Measurements from ENCODE around the gene HCN4. TPM values are rescaled to one million over a fixed set of nuclear protein-coding genes. Genes with fewer than 3 reads are reported as not detected.

Gene HCN4
- total RNA-seq, 1 experiment from 2014 or later, result not detected

- no peak for DNase-seq (ENCODE audit: low read depth)
These were observed 23.1 kb downstream of the HCN4 start for GRCh38 chr15:73345658-73346057.

GRCh38 chr15:73344056-73344455 is 24.7 kb downstream of the HCN4 start:
- peak; percentile 71 for DNase-seq (ENCODE audit: low read depth)

GRCh38 chr15:73341886-73342600 is 26.7 kb downstream of the HCN4 start:
- DNase-seq (ENCODE audit: low read depth), result peak; percentile 27

- no peak for DNase-seq (ENCODE audit: low read depth)
These were observed 28.1 kb downstream of the HCN4 start for GRCh38 chr15:73340502-73341192.

GRCh38 chr15:73338606-73339374 is 30.0 kb downstream of the HCN4 start:
- no peak for DNase-seq (ENCODE audit: low read depth)

- no peak for DNase-seq (ENCODE audit: low read depth)
These were observed 30.7 kb downstream of the HCN4 start for GRCh38 chr15:73338058-73338457.

GRCh38 chr15:73337187-73337586 is 31.6 kb downstream of the HCN4 start:
- DNase-seq (ENCODE audit: low read depth), result no peak

GRCh38 chr15:73336756-73337155 is 32.0 kb downstream of the HCN4 start:
- no peak for DNase-seq (ENCODE audit: low read depth)

GRCh38 chr15:73335471-73335870 is 33.3 kb downstream of the HCN4 start:
- DNase-seq (ENCODE audit: low read depth), result no peak

- no peak for DNase-seq (ENCODE audit: low read depth)
These were observed 33.7 kb downstream of the HCN4 start for GRCh38 chr15:73335026-73335425.

GRCh38 chr15:73334086-73334485 is 34.7 kb downstream of the HCN4 start:
- no peak for DNase-seq (ENCODE audit: low read depth)

GRCh38 chr15:73333001-73333400 is 35.8 kb downstream of the HCN4 start:
- DNase-seq (ENCODE audit: low read depth), result no peak

- no peak for DNase-seq (ENCODE audit: low read depth)
These were observed 36.5 kb downstream of the HCN4 start for GRCh38 chr15:73331991-73332925.

GRCh38 chr15:73331501-73331900 is 37.3 kb downstream of the HCN4 start:
- DNase-seq (ENCODE audit: low read depth), result no peak

- DNase-seq (ENCODE audit: low read depth), result no peak
These were observed 38.3 kb downstream of the HCN4 start for GRCh38 chr15:73330206-73331051.

- DNase-seq (ENCODE audit: low read depth), result no peak
These were observed 39.1 kb downstream of the HCN4 start for GRCh38 chr15:73329501-73330200.

- no peak for DNase-seq (ENCODE audit: low read depth)
These were observed 39.8 kb downstream of the HCN4 start for GRCh38 chr15:73328981-73329380.

- no peak for DNase-seq (ENCODE audit: low read depth)
These were observed 40.5 kb downstream of the HCN4 start for GRCh38 chr15:73328149-73328820.

GRCh38 chr15:73326157-73326556 is 42.6 kb downstream of the HCN4 start:
- no peak for DNase-seq (ENCODE audit: low read depth)
